ENCODE measurements around the gene SCN3A. TPM values are rescaled to one million over a fixed set of nuclear protein-coding genes. Genes with fewer than 3 reads are reported as not detected.

Gene SCN3A
- total RNA-seq, 6 donors from 2014 or later = under 0.01 to 7.3 (median 0.78) TPM

GRCh38 chr2:165144315-165144714 is 59.5 kb downstream of the SCN3A start:
- 91 to 94% methylated on average over 1 of the region's 1 CpG for WGBS, 2 donors
- Histone ChIP-seq H3K9me3 (no peaks in the 10 kb centered on the region), H3K4me3 (no peak overlapping the region), H3K4me1 (no peaks in the 10 kb centered on the region), H3K36me3 (no peaks in the 10 kb centered on the region), H3K27ac (no peak overlapping the region), H3K27me3 (no peaks in the 10 kb centered on the region)
- TF ChIP-seq EP300 (IDR thresholded peaks at IDR 0.05) = no peak
- TF ChIP-seq POLR2AphosphoS5 (IDR thresholded peaks at IDR 0.05) = no peak
- no peak for TF ChIP-seq POLR2A (IDR thresholded peaks at IDR 0.05)
- TF ChIP-seq CTCF (IDR thresholded peaks at IDR 0.05) = no peak
- ATAC-seq (ENCODE audit: low FRiP score in 2 of 2) (no peak), DNase-seq (no peak)

GRCh38 chr2:165141601-165142354 is 62.1 kb downstream of the SCN3A start:
- Histone ChIP-seq H3K27me3 (no peaks in the 10 kb centered on the region), H3K4me3 (no peak overlapping the region), H3K27ac (no peak overlapping the region), H3K9me3 (no peaks in the 10 kb centered on the region), H3K36me3 (no peaks in the 10 kb centered on the region), H3K4me1 (no peaks in the 10 kb centered on the region)
- WGBS, 2 donors = 83 to 87% methylated on average over 1 of the region's 1 CpG
- no peak for ATAC-seq (ENCODE audit: low FRiP score in 2 of 2)
- no peak for DNase-seq
- TF ChIP-seq CTCF (IDR thresholded peaks at IDR 0.05) (no peak), EP300 (IDR thresholded peaks at IDR 0.05) (no peak), POLR2AphosphoS5 (IDR thresholded peaks at IDR 0.05) (no peak), POLR2A (IDR thresholded peaks at IDR 0.05) (no peak)

- no peaks in the 10 kb centered on the region for H3K36me3 ChIP-seq
- no peaks in the 10 kb centered on the region for H3K4me1 ChIP-seq
- no peak for TF ChIP-seq CTCF (IDR thresholded peaks at IDR 0.05)
- TF ChIP-seq POLR2A (IDR thresholded peaks at IDR 0.05) = no peak
- no peak for TF ChIP-seq POLR2AphosphoS5 (IDR thresholded peaks at IDR 0.05)
- TF ChIP-seq EP300 (IDR thresholded peaks at IDR 0.05) = no peak
- no peaks in the 10 kb centered on the region for H3K9me3 ChIP-seq
- DNase-seq (no peak), ATAC-seq (ENCODE audit: low FRiP score in 2 of 2) (no peak)
- no peaks in the 10 kb centered on the region for H3K27me3 ChIP-seq
- no peak overlapping the region for H3K4me3 ChIP-seq
- WGBS, 2 donors = 85% methylated on average over 3 of the region's 3 CpGs
- no peak overlapping the region for H3K27ac ChIP-seq
Measured at GRCh38 chr2:165126244-165126643, 77.6 kb downstream of the SCN3A start.

GRCh38 chr2:165122521-165122920 is 81.3 kb downstream of the SCN3A start:
- no peaks in the 10 kb centered on the region for H3K9me3 ChIP-seq
- 56 to 64% methylated on average over 4 of the region's 4 CpGs for whole genome bisulfite sequencing, 2 donors
- H3K4me1 ChIP-seq = no peaks in the 10 kb centered on the region
- TF ChIP-seq POLR2A (IDR thresholded peaks at IDR 0.05) (no peak), POLR2AphosphoS5 (IDR thresholded peaks at IDR 0.05) (no peak), EP300 (IDR thresholded peaks at IDR 0.05) (no peak), CTCF (IDR thresholded peaks at IDR 0.05) (no peak)
- ATAC-seq (ENCODE audit: low FRiP score in 2 of 2) (no peak), DNase-seq (no peak)
- H3K36me3 ChIP-seq = no peaks in the 10 kb centered on the region
- no peaks in the 10 kb centered on the region for H3K27me3 ChIP-seq
- H3K4me3 ChIP-seq = no peak overlapping the region
- no peak overlapping the region for H3K27ac ChIP-seq
